ENCODE data around the gene REEP1.

The REEP1 gene

GRCh38 chr2:86314125-86314524 lies 23.3 kb downstream of the REEP1 start:
- Histone ChIP-seq H3K27me3 (no peaks in the 10 kb centered on the region), H3K4me2 (no peak overlapping the region), H3K36me3 (no peaks in the 10 kb centered on the region), H3K27ac (no peak overlapping the region), H4K20me1 (no peaks in the 10 kb centered on the region), H3K9ac (no peak overlapping the region), H3K4me1 (no peaks in the 10 kb centered on the region), H3K4me3 (no peak overlapping the region), H3K9me3 (replicated peaks in 1 of 11) (no peaks in the 10 kb centered on the region)
- no peak for TF ChIP-seq Cebpa-rat (IDR thresholded peaks at IDR 0.05)

- no peak for TF ChIP-seq Cebpa-rat (IDR thresholded peaks at IDR 0.05)
- Histone ChIP-seq H3K27ac (no peak overlapping the region), H3K9me3 (replicated peaks in 1 of 11) (no peaks in the 10 kb centered on the region), H3K36me3 (no peaks in the 10 kb centered on the region), H3K4me1 (no peaks in the 10 kb centered on the region), H3K9ac (no peak overlapping the region), H4K20me1 (no peaks in the 10 kb centered on the region), H3K27me3 (no peaks in the 10 kb centered on the region), H3K4me3 (no peak overlapping the region), H3K4me2 (no peak overlapping the region)
Observed at GRCh38 chr2:86313341-86313740, 24.1 kb downstream of the REEP1 start.

GRCh38 chr2:86311879-86312278 lies 25.5 kb downstream of the REEP1 start:
- Histone ChIP-seq H3K27me3 (no peaks in the 10 kb centered on the region), H4K20me1 (no peaks in the 10 kb centered on the region), H3K4me2 (no peak overlapping the region), H3K4me1 (no peaks in the 10 kb centered on the region), H3K27ac (no peak overlapping the region), H3K4me3 (no peak overlapping the region), H3K36me3 (no peaks in the 10 kb centered on the region), H3K9me3 (replicated peaks in 1 of 11) (no peaks in the 10 kb centered on the region), H3K9ac (no peak overlapping the region)
- TF ChIP-seq Cebpa-rat (IDR thresholded peaks at IDR 0.05): no peak

GRCh38 chr2:86309966-86310365 lies 27.5 kb downstream of the REEP1 start:
- Histone ChIP-seq H3K9ac (no peak overlapping the region), H3K36me3 (no peaks in the 10 kb centered on the region), H3K9me3 (replicated peaks in 1 of 11) (no peaks in the 10 kb centered on the region), H3K27me3 (no peaks in the 10 kb centered on the region), H3K4me3 (no peak overlapping the region), H3K4me2 (no peak overlapping the region), H4K20me1 (no peaks in the 10 kb centered on the region), H3K4me1 (no peaks in the 10 kb centered on the region), H3K27ac (no peak overlapping the region)
- TF ChIP-seq Cebpa-rat (IDR thresholded peaks at IDR 0.05): no peak

GRCh38 chr2:86308984-86309695 lies 28.3 kb downstream of the REEP1 start:
- no peak for TF ChIP-seq Cebpa-rat (IDR thresholded peaks at IDR 0.05)
- Histone ChIP-seq H3K4me1 (no peaks in the 10 kb centered on the region), H3K36me3 (no peaks in the 10 kb centered on the region), H3K9ac (no peak overlapping the region), H3K27ac (no peak overlapping the region), H3K4me2 (no peak overlapping the region), H3K27me3 (no peaks in the 10 kb centered on the region), H3K9me3 (replicated peaks in 1 of 11) (no peaks in the 10 kb centered on the region), H3K4me3 (no peak overlapping the region), H4K20me1 (no peaks in the 10 kb centered on the region)

- Histone ChIP-seq H3K4me3 (no peak overlapping the region), H4K20me1 (no peaks in the 10 kb centered on the region), H3K4me2 (no peak overlapping the region), H3K9ac (no peak overlapping the region), H3K27ac (no peak overlapping the region), H3K9me3 (replicated peaks in 1 of 11) (no peaks in the 10 kb centered on the region), H3K4me1 (no peaks in the 10 kb centered on the region), H3K27me3 (no peaks in the 10 kb centered on the region), H3K36me3 (no peaks in the 10 kb centered on the region)
- TF ChIP-seq Cebpa-rat (IDR thresholded peaks at IDR 0.05): no peak
Observed at GRCh38 chr2:86308356-86308755, 29.1 kb downstream of the REEP1 start.

GRCh38 chr2:86307431-86307830 lies 30.0 kb downstream of the REEP1 start:
- H3K9ac ChIP-seq: no peak overlapping the region
- H3K27me3 ChIP-seq: no peaks in the 10 kb centered on the region
- TF ChIP-seq Cebpa-rat (IDR thresholded peaks at IDR 0.05): no peak
- no peak overlapping the region for H3K27ac ChIP-seq
- no peaks in the 10 kb centered on the region for H4K20me1 ChIP-seq
- H3K4me1 ChIP-seq: no peaks in the 10 kb centered on the region
- no peak overlapping the region for H3K4me2 ChIP-seq
- no peak overlapping the region for H3K4me3 ChIP-seq
- H3K36me3 ChIP-seq: no peaks in the 10 kb centered on the region
- H3K9me3 ChIP-seq (replicated peaks in 1 of 11): no peaks in the 10 kb centered on the region

- Histone ChIP-seq H3K9me3 (replicated peaks in 1 of 11) (no peaks in the 10 kb centered on the region), H3K36me3 (no peaks in the 10 kb centered on the region), H3K4me2 (no peak overlapping the region), H3K27ac (no peak overlapping the region), H4K20me1 (no peaks in the 10 kb centered on the region), H3K4me1 (no peaks in the 10 kb centered on the region), H3K27me3 (no peaks in the 10 kb centered on the region), H3K9ac (no peak overlapping the region), H3K4me3 (no peak overlapping the region)
- TF ChIP-seq Cebpa-rat (IDR thresholded peaks at IDR 0.05): no peak
Observed at GRCh38 chr2:86305915-86306254, 31.5 kb downstream of the REEP1 start.

- no peak for TF ChIP-seq Cebpa-rat (IDR thresholded peaks at IDR 0.05)
- Histone ChIP-seq H3K27ac (no peak overlapping the region), H3K4me1 (no peaks in the 10 kb centered on the region), H3K27me3 (no peaks in the 10 kb centered on the region), H3K9ac (no peak overlapping the region), H3K9me3 (replicated peaks in 1 of 11) (no peaks in the 10 kb centered on the region), H3K4me2 (no peak overlapping the region), H3K4me3 (no peak overlapping the region), H4K20me1 (no peaks in the 10 kb centered on the region), H3K36me3 (no peaks in the 10 kb centered on the region)
Observed at GRCh38 chr2:86305195-86305914, 32.1 kb downstream of the REEP1 start.

GRCh38 chr2:86304416-86304815 lies 33.0 kb downstream of the REEP1 start:
- H3K4me2 ChIP-seq: no peak overlapping the region
- no peak overlapping the region for H3K9ac ChIP-seq
- no peak overlapping the region for H3K27ac ChIP-seq
- no peak overlapping the region for H3K4me3 ChIP-seq
- H3K4me1 ChIP-seq: no peaks in the 10 kb centered on the region
- no peaks in the 10 kb centered on the region for H4K20me1 ChIP-seq
- TF ChIP-seq Cebpa-rat (IDR thresholded peaks at IDR 0.05): no peak
- H3K36me3 ChIP-seq: no peaks in the 10 kb centered on the region
- H3K27me3 ChIP-seq: no peaks in the 10 kb centered on the region
- H3K9me3 ChIP-seq (replicated peaks in 1 of 11): no peaks in the 10 kb centered on the region
